HepG2 (cell line): ENCODE results near the gene SLC22A23. TPM values are rescaled to one million over a fixed set of nuclear protein-coding genes. Genes with fewer than 3 reads are reported as not detected.

Experiments used
- ATAC-seq: fragments of 200-7000 bp; cut with Tn5 transposase; 3 replicates; pipeline ENCODE4 v1.9.1; 2020; ENCODE audit warnings: mild to moderate bottlenecking, moderate library complexity
- BruUV-seq: library from RNA; stranded (reverse); fragments of 400-500 nt; replicated peaks from 2 replicates; lab custom pipeline; 2021; lab: Mats Ljungman, UMichigan
- CTCF ChIA-PET: fragments of 300-600 bp; formaldehyde crosslinking; extraction: SDS; loops from one replicate; lab custom pipeline; 2021; ENCODE audit warnings: low total read pairs, inconsistent platforms, low intra/inter-chr PET ratio; lab: Yijun Ruan, JAX
- POLR2A ChIA-PET: fragments of 350-600 bp; sonication (Branson Sonifier 250); formaldehyde crosslinking; loops from one replicate; lab custom pipeline; 2020; ENCODE audit warnings: antibody characterized with exemption, inconsistent platforms; lab: Yijun Ruan, JAX
- DNase-seq: peaks from one replicate; pipeline ENCODE4 v3.0.0-alpha.2; 2015; ENCODE audit warnings: low spot score
- FAIRE-seq: peaks from 3 replicates; lab custom pipeline; 2011; peaks lifted over from hg19 to GRCh38; lab: Jason Lieb, UNC
- H2AFZ ChIP-seq: one replicate; pipeline ENCODE4 v1.6.1; 2011; ENCODE audit warnings: low read length, inconsistent platforms
- H3K27ac ChIP-seq: fragments of 300-600 bp; 3 replicates; pipeline ENCODE4 v1.8.0; 2011; ENCODE audit warnings: mixed run types, mild to moderate bottlenecking, mixed read lengths, low read length, inconsistent platforms; ENCODE audit not compliant: insufficient read depth; ENCODE audit errors: extremely low read length
- H3K27me3 ChIP-seq, 2 experiments: fragments of 200-600 bp in 1 of 2; 2 replicates in 1 of 2; 3 replicates in 1 of 2; pipeline versions ENCODE4 v1.6.0 to v1.8.0; 2011; ENCODE audit warnings: low read length in 2 of 2, mild to moderate bottlenecking in 2 of 2, moderate library complexity in 2 of 2, inconsistent platforms in 1 of 2; ENCODE audit not compliant: insufficient read depth in 2 of 2, control insufficient read depth in 1 of 2
- H3K36me3 ChIP-seq, 2 experiments: fragments of 200-600 bp in 1 of 2; replicated peaks in 1 of 2; 2 replicates in 1 of 2; 3 replicates in 1 of 2; pipeline versions ENCODE4 v1.5.1 to v1.8.0; 2011; ENCODE audit warnings: low read length in 2 of 2, inconsistent platforms in 1 of 2; ENCODE audit not compliant: insufficient read depth in 2 of 2, control insufficient read depth in 1 of 2
- H3K4me1 ChIP-seq: 2 replicates; pipeline ENCODE4 v1.5.1; 2012; ENCODE audit warnings: low read length, inconsistent platforms; ENCODE audit not compliant: insufficient read depth
- H3K4me2 ChIP-seq: 2 replicates; pipeline ENCODE4 v1.6.0; 2011; ENCODE audit warnings: low read depth, low read length, inconsistent platforms
- H3K4me3 ChIP-seq, 3 experiments: fragments of 200-600 bp in 1 of 3; sonication (generic), shearing (Covaris generic) in 1 of 3; replicated peaks in 1 of 3; 2 replicates each; pipeline ENCODE4 v1.5.1; 2011 to 2016; ENCODE audit warnings: low read length in 3 of 3, inconsistent platforms in 2 of 3, low read depth in 2 of 3, mild to moderate bottlenecking in 2 of 3, control low read depth in 1 of 3, mixed read lengths in 1 of 3; ENCODE audit not compliant: insufficient read depth in 1 of 3
- H3K79me2 ChIP-seq: one replicate; pipeline ENCODE4 v1.6.1; 2011; ENCODE audit warnings: low read length, inconsistent platforms; ENCODE audit not compliant: insufficient read depth
- H3K9ac ChIP-seq: 2 replicates; pipeline ENCODE4 v1.6.0; 2011; ENCODE audit warnings: mild to moderate bottlenecking, low read depth, low read length, inconsistent platforms; ENCODE audit not compliant: insufficient read depth
- H3K9me3 ChIP-seq: 2 replicates; pipeline ENCODE4 v1.5.1; 2012; ENCODE audit warnings: mild to moderate bottlenecking, low read length
- H4K20me1 ChIP-seq: 2 replicates; pipeline ENCODE4 v1.6.0; 2011; ENCODE audit warnings: inconsistent platforms, mild to moderate bottlenecking, low read length, moderate library complexity; ENCODE audit not compliant: insufficient read depth
- AFF4 ChIP-seq: sonication (generic); formaldehyde crosslinking; IDR thresholded peaks from 2 replicates; pipeline ENCODE4 v1.4.0; 2020; ENCODE audit warnings: missing genetic modification reagents
- DRAP1 ChIP-seq: IDR thresholded peaks from 2 replicates; pipeline ENCODE4 v1.6.1; 2016; ENCODE audit warnings: missing genetic modification reagents, missing compliant biosample characterization
- ELF3 ChIP-seq: IDR thresholded peaks from 2 replicates; pipeline ENCODE4 v1.6.1; 2016; ENCODE audit warnings: missing genetic modification reagents, missing compliant biosample characterization
- GTF3A ChIP-seq: sonication (generic); formaldehyde crosslinking; conservative IDR thresholded peaks from 2 replicates; pipeline ENCODE4 v1.4.0; 2020; ENCODE audit warnings: mild to moderate bottlenecking, missing genetic modification reagents
- KLF6 ChIP-seq: IDR thresholded peaks from 2 replicates; pipeline ENCODE4 v1.8.0; 2016; ENCODE audit warnings: missing biosample characterization, missing genetic modification reagents
- NRL ChIP-seq: sonication (generic); formaldehyde crosslinking; IDR thresholded peaks from 2 replicates; pipeline ENCODE4 v1.5.0; 2020; ENCODE audit warnings: missing genetic modification reagents, mild to moderate bottlenecking, moderate library complexity, borderline replicate concordance
- RNF219 ChIP-seq: sonication (generic); formaldehyde crosslinking; IDR thresholded peaks from 2 replicates; pipeline ENCODE4 v1.5.0; 2020; ENCODE audit warnings: mild to moderate bottlenecking, missing genetic modification reagents
- XRCC5 ChIP-seq: fragments of 200-400 bp; formaldehyde crosslinking; optimal IDR thresholded peaks from 2 replicates; pipeline ENCODE3; 2017; ENCODE audit warnings: mild to moderate bottlenecking, low read length
- ZBTB46 ChIP-seq: sonication (generic); formaldehyde crosslinking; IDR thresholded peaks from 2 replicates; pipeline ENCODE4 v1.4.0; 2020; ENCODE audit warnings: mild to moderate bottlenecking, missing genetic modification reagents, borderline replicate concordance
- ZNF251 ChIP-seq: sonication (generic); formaldehyde crosslinking; IDR thresholded peaks from 2 replicates; pipeline ENCODE4 v1.9.0; 2021; ENCODE audit warnings: mild to moderate bottlenecking, missing genetic modification reagents
- ZNF276 ChIP-seq: sonication (generic); formaldehyde crosslinking; IDR thresholded peaks from 2 replicates; pipeline ENCODE4 v1.4.0; 2020; ENCODE audit warnings: mild to moderate bottlenecking, low read depth, missing genetic modification reagents
- ZNF572 ChIP-seq: sonication (generic); formaldehyde crosslinking; IDR thresholded peaks from 2 replicates; pipeline ENCODE4 v1.5.1; 2020; ENCODE audit warnings: mild to moderate bottlenecking, missing genetic modification reagents
- WGBS: methylation state at CpG from one replicate; pipeline ENCODE4 v1.1.6; 2017; ENCODE audit warnings: low lambda C conversion rate; 5-methylcytosine and 5-hydroxymethylcytosine counted together
- in situ Hi-C: cut with HindIII; loops from 2 replicates; pipeline ENCODE4 v1.10.0; 2017; ENCODE audit warnings: low pct_unique_long_range_greater_than_20kb; ENCODE audit not compliant: extremely low pct_ligation_motif_present
- intact Hi-C: fragments of 100-400 bp; cut with micrococcal nuclease; formaldehyde crosslinking; loops from one replicate; pipeline ENCODE4 v1.10.0; 2022; ENCODE audit not compliant: unreplicated experiment
- polyA plus RNA-seq, 8 experiments: library from polyadenylated mRNA; depleted of rRNA in 3 of 8; stranded (reverse) in 7 of 8; unstranded in 1 of 8; fragments of >200 nt; fragmentation: Illumina TruSeq in 4 of 8; extraction: Trizol in 4 of 8; gene quantifications; 2 replicates each; pipeline versions ENCODE4 v1.2.1 to v1.2.3, GENCODE V29; 2011 to 2016; ENCODE audit warnings: low read depth in 4 of 8, missing spikeins in 1 of 8, mixed read lengths in 1 of 8; ENCODE audit not compliant: insufficient read depth in 1 of 8
- total RNA-seq, 5 experiments: library from RNA; depleted of rRNA; stranded (reverse); fragments of >200 nt; fragmentation: Illumina TruSeq; extraction: Trizol; gene quantifications; 2 replicates each; pipeline ENCODE4 v1.2.3, GENCODE V29; 2016; ENCODE audit warnings: low read depth in 1 of 5

The SLC22A23 gene
- total and polyA plus RNA-seq, 2 of the 13 experiments (the other 11 are each of a cell fraction or from before 2014, with no cell fraction given): 11.8 to 17.5 TPM

DNA sequence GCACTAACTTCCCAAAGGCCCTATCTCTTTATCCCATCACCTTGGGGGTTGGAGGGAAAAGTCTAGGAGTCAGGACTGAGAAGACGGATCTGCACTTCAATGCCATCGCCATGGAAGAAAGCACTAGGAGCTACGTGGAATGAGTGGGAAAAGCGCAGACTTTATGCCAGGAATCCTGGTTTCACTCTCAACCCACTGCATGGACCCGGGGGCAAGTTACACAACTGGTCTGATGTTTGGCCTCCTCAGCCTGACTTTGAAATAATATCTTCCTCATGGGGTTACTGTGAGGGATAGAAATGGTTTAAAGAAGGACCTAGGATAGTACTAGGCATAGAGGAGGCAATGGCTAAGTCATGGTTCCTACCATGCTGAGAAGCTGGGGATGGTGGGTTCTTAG lies 211.6 kb downstream of the SLC22A23 start:
- H3K4me2 ChIP-seq: peak overlapping the region; percentile 39; the same call in 1 of the 2 replicates
- no peak overlapping the region for H3K27ac ChIP-seq
- intact Hi-C loops (loop anchor here (5.0 kb wide), 2 partner anchors 38 to 248 kb away; partner anchors contain the start of gene NQO2), in situ Hi-C loops (loop anchor here (5.0 kb wide), 1 partner anchor 108 kb away; no protein-coding TSS in a partner anchor)
- no peaks in the 10 kb centered on the region for H4K20me1 ChIP-seq
- ATAC-seq (peak; percentile 36), FAIRE-seq (no peak), DNase-seq (no peak)
- 17% methylated on average over 5 of the region's 5 CpGs for WGBS
- peaks cover 9 to 45% of the 10 kb centered on the region in 2 experiments; a peak in 3 of 5 replicates for H3K27me3 ChIP-seq
- H3K4me1 ChIP-seq: peaks cover 42% of the 10 kb centered on the region
- H3K36me3 ChIP-seq: no peaks in the 10 kb centered on the region
- BruUV-seq: no TSS peak
- H2AFZ ChIP-seq: no peak overlapping the region
- CTCF ChIA-PET: no interaction called here
- no peaks in the 10 kb centered on the region for H3K79me2 ChIP-seq
- no peak overlapping the region for H3K4me3 ChIP-seq
- no peaks in the 10 kb centered on the region for H3K9me3 ChIP-seq
- no peak overlapping the region for H3K9ac ChIP-seq
- POLR2A ChIA-PET: interaction anchor here (0.5 to 1.2 kb wide), 3 partner anchors 14 to 126 kb away, joined by 3 to 4 read pairs (median 4); no protein-coding TSS in a partner anchor
- TF ChIP-seq ELF3 (CRISPR knock-in tag): peak; percentile 48; the same call in 1 of the 2 replicates
- no peak for TF ChIP-seq ZNF276 (CRISPR knock-in tag)
- no peak for TF ChIP-seq GTF3A (CRISPR knock-in tag)
- TF ChIP-seq RNF219: no peak
- no peak for TF ChIP-seq NRL (CRISPR knock-in tag)
- TF ChIP-seq XRCC5: no peak
- no peak for TF ChIP-seq KLF6 (CRISPR knock-in tag)
- TF ChIP-seq ZBTB46 (CRISPR knock-in tag): no peak
- no peak for TF ChIP-seq ZNF572
- TF ChIP-seq AFF4 (CRISPR knock-in tag): no peak
- no peak for TF ChIP-seq DRAP1 (CRISPR knock-in tag)
- no peak for TF ChIP-seq ZNF251
